ENCODE results near the gene TNS3. TPM values are rescaled to one million over a fixed set of nuclear protein-coding genes. Genes with fewer than 3 reads are reported as not detected.

TNS3 gene
- total and polyA plus RNA-seq, 2 of the 13 experiments (the other 11 are each of a cell fraction or from before 2014, with no cell fraction given): 52.9 to 55.7 TPM

- no peak for TF ChIP-seq TFDP2 (CRISPR knock-in tag; IDR thresholded peaks at IDR 0.05)
- no peak for TF ChIP-seq BATF2 (CRISPR knock-in tag; IDR thresholded peaks at IDR 0.05)
- TF ChIP-seq ZBTB8A (CRISPR knock-in tag; IDR thresholded peaks at IDR 0.05; ENCODE audit: borderline replicate concordance, low read depth): no peak
- TF ChIP-seq, protein P1, sequence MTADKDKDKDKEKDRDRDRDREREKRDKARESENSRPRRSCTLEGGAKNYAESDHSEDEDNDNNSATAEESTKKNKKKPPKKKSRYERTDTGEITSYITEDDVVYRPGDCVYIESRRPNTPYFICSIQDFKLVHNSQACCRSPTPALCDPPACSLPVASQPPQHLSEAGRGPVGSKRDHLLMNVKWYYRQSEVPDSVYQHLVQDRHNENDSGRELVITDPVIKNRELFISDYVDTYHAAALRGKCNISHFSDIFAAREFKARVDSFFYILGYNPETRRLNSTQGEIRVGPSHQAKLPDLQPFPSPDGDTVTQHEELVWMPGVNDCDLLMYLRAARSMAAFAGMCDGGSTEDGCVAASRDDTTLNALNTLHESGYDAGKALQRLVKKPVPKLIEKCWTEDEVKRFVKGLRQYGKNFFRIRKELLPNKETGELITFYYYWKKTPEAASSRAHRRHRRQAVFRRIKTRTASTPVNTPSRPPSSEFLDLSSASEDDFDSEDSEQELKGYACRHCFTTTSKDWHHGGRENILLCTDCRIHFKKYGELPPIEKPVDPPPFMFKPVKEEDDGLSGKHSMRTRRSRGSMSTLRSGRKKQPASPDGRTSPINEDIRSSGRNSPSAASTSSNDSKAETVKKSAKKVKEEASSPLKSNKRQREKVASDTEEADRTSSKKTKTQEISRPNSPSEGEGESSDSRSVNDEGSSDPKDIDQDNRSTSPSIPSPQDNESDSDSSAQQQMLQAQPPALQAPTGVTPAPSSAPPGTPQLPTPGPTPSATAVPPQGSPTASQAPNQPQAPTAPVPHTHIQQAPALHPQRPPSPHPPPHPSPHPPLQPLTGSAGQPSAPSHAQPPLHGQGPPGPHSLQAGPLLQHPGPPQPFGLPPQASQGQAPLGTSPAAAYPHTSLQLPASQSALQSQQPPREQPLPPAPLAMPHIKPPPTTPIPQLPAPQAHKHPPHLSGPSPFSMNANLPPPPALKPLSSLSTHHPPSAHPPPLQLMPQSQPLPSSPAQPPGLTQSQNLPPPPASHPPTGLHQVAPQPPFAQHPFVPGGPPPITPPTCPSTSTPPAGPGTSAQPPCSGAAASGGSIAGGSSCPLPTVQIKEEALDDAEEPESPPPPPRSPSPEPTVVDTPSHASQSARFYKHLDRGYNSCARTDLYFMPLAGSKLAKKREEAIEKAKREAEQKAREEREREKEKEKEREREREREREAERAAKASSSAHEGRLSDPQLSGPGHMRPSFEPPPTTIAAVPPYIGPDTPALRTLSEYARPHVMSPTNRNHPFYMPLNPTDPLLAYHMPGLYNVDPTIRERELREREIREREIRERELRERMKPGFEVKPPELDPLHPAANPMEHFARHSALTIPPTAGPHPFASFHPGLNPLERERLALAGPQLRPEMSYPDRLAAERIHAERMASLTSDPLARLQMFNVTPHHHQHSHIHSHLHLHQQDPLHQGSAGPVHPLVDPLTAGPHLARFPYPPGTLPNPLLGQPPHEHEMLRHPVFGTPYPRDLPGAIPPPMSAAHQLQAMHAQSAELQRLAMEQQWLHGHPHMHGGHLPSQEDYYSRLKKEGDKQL (CRISPR knock-in tag; IDR thresholded peaks at IDR 0.05; ENCODE audit: low read depth): no peak
- no peak for TF ChIP-seq ARNT2 (CRISPR knock-in tag; IDR thresholded peaks at IDR 0.05; ENCODE audit: low read depth)
- TF ChIP-seq ZNF343 (CRISPR knock-in tag; IDR thresholded peaks at IDR 0.05): no peak
- TF ChIP-seq NKX3-1 (CRISPR knock-in tag; IDR thresholded peaks at IDR 0.05): peak; percentile 88
- TF ChIP-seq SP140L (CRISPR knock-in tag; IDR thresholded peaks at IDR 0.05; ENCODE audit: borderline replicate concordance): no peak
- TF ChIP-seq, protein P2, sequence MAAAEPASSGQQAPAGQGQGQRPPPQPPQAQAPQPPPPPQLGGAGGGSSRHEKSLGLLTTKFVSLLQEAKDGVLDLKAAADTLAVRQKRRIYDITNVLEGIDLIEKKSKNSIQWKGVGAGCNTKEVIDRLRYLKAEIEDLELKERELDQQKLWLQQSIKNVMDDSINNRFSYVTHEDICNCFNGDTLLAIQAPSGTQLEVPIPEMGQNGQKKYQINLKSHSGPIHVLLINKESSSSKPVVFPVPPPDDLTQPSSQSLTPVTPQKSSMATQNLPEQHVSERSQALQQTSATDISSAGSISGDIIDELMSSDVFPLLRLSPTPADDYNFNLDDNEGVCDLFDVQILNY (CRISPR knock-in tag; conservative IDR thresholded peaks at IDR 0.05): no peak
- TF ChIP-seq HNRNPL (IDR thresholded peaks at IDR 0.05; ENCODE audit: low read depth, low read length): no peak
- TF ChIP-seq ZBTB49 (CRISPR knock-in tag; IDR thresholded peaks at IDR 0.05; ENCODE audit: borderline replicate concordance): no peak
- no peak for TF ChIP-seq ARHGAP35 (CRISPR knock-in tag; IDR thresholded peaks at IDR 0.05; ENCODE audit: borderline replicate concordance)
- TF ChIP-seq, protein P3, sequence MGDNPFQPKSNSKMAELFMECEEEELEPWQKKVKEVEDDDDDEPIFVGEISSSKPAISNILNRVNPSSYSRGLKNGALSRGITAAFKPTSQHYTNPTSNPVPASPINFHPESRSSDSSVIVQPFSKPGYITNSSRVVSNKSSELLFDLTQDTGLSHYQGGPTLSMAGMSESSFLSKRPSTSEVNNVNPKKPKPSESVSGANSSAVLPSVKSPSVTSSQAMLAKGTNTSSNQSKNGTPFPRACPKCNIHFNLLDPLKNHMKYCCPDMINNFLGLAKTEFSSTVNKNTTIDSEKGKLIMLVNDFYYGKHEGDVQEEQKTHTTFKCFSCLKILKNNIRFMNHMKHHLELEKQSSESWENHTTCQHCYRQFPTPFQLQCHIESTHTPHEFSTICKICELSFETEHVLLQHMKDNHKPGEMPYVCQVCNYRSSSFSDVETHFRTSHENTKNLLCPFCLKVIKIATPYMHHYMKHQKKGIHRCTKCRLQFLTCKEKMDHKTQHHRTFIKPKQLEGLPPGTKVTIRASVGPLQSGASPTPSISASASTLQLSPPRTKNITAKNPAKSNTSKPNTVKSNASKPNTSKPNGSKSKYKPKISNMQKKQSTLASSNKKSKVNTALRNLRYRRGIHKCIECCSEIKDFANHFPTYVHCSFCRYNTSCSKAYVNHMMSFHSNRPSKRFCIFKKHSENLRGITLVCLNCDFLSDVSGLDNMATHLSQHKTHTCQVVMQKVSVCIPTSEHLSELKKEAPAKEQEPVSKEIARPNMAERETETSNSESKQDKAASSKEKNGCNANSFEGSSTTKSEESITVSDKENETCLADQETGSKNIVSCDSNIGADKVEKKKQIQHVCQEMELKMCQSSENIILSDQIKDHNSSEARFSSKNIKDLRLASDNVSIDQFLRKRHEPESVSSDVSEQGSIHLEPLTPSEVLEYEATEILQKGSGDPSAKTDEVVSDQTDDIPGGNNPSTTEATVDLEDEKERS (CRISPR knock-in tag; IDR thresholded peaks at IDR 0.05): no peak
- TF ChIP-seq MATR3 (CRISPR knock-in tag; IDR thresholded peaks at IDR 0.05): no peak
These were observed 41.2 kb upstream of the TNS3 start (continued) for GRCh38 chr7:47622946-47623640.

All from HepG2 (cell line).